PC-9 (cell line): Measurements from ENCODE around the gene AQR.

Experiments used
- CTCF ChIP-seq: fragments of 200-600 bp; sonication (generic); conservative IDR thresholded peaks from 2 replicates; pipeline ENCODE4 v1.6.1; 2017; ENCODE audit warnings: mixed run types, antibody characterized with exemption, mild to moderate bottlenecking, moderate library complexity
- EZH2 ChIP-seq: fragments of 200-600 bp; sonication (generic); IDR thresholded peaks from 2 replicates; pipeline ENCODE4 v1.8.0; 2017; ENCODE audit warnings: antibody characterized with exemption, low read depth

- no peak for TF ChIP-seq CTCF
- no peak for TF ChIP-seq EZH2
These were observed 92.9 kb downstream of the AQR start for GRCh38 chr15:34876640-34877039.
